ENCODE data around the gene ZC3H18. TPM values are rescaled to one million over a fixed set of nuclear protein-coding genes. Genes with fewer than 3 reads are reported as not detected.

Gene ZC3H18
- total RNA-seq, 1 experiment from 2014 or later: 76.4 TPM

DNA sequence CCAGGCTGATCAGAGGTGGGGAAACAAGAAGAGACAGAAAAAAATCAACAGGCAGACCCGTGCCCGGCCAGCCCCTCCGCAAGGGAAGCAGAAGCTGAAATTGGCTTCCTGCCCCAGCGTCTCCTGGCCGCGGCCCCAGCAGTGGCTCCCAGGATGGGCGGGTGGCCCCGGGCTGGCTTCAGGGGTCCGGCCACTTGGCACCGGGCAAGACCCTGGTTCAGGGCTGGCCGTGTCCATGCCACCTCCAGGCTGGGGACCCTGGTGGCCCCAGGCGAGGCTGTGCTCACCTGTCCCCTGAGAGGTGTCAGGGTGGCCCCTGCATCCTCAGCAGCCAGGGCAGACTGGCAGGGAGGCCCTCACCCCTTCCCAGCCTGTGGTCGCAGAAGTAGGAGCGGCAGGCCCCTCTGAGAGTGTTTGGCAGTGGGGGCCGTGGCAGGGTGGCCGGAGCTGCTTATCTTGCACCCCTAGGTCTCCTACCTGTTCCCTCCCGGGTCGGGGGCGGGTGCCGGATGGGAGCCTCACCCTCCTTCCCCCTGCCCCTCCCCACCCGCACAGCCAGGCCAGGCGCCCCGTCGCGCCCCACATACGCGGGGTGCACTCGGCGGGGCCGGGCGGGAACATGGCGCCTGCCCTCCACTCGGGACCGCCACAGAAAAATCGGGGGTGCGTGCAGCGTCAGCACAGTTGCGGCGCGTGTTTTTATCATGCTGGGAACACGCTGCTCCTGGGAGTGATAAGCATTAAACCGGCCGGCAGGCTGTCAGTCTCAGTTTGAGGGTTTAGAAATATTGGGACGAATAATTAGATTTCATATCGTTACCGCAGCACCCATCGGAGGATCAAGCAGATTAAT is 46.7 kb upstream of the ZC3H18 start:
- Histone ChIP-seq H4K20me1 (ENCODE audit: insufficient read depth) (no peaks in the 10 kb centered on the region), H3K27me3 (ENCODE audit: insufficient read depth, low read depth) (no peaks in the 10 kb centered on the region), H2AFZ (no peak overlapping the region), H3K79me2 (ENCODE audit: low read depth) (no peaks in the 10 kb centered on the region), H3F3A (ENCODE audit: insufficient read depth, low read depth) (no peaks in the 10 kb centered on the region), H3K4me3 (no peak overlapping the region), H3K4me2 (no peak overlapping the region), H3K9me3 (ENCODE audit: insufficient read depth, low read depth) (no peaks in the 10 kb centered on the region), H3K27ac (no peak overlapping the region), H3K9me2 (ENCODE audit: insufficient read depth) (no peaks in the 10 kb centered on the region), H3K4me1 (replicated peaks; ENCODE audit: insufficient read depth) (no peaks in the 10 kb centered on the region), H3K36me3 (ENCODE audit: low read depth) (no peaks in the 10 kb centered on the region)
- no peak for TF ChIP-seq EZH2 (IDR thresholded peaks at IDR 0.05; ENCODE audit: low read depth)
- TF ChIP-seq, protein P1, sequence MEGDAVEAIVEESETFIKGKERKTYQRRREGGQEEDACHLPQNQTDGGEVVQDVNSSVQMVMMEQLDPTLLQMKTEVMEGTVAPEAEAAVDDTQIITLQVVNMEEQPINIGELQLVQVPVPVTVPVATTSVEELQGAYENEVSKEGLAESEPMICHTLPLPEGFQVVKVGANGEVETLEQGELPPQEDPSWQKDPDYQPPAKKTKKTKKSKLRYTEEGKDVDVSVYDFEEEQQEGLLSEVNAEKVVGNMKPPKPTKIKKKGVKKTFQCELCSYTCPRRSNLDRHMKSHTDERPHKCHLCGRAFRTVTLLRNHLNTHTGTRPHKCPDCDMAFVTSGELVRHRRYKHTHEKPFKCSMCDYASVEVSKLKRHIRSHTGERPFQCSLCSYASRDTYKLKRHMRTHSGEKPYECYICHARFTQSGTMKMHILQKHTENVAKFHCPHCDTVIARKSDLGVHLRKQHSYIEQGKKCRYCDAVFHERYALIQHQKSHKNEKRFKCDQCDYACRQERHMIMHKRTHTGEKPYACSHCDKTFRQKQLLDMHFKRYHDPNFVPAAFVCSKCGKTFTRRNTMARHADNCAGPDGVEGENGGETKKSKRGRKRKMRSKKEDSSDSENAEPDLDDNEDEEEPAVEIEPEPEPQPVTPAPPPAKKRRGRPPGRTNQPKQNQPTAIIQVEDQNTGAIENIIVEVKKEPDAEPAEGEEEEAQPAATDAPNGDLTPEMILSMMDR (conservative IDR thresholded peaks at IDR 0.05): no peak
- intact Hi-C loops (cut with micrococcal nuclease; ENCODE audit: unreplicated experiment): no loop called here
- BruUV-seq (replicated peaks): no TSS peak
- ChIA-PET POLR2A (ENCODE audit: unreplicated experiment) (no interaction called here), CTCF (interaction anchor here (0.6 kb wide), 1 partner anchor 550 kb away, joined by 6 read pairs; no protein-coding TSS in a partner anchor)
- DNase-seq: no peak

DNA sequence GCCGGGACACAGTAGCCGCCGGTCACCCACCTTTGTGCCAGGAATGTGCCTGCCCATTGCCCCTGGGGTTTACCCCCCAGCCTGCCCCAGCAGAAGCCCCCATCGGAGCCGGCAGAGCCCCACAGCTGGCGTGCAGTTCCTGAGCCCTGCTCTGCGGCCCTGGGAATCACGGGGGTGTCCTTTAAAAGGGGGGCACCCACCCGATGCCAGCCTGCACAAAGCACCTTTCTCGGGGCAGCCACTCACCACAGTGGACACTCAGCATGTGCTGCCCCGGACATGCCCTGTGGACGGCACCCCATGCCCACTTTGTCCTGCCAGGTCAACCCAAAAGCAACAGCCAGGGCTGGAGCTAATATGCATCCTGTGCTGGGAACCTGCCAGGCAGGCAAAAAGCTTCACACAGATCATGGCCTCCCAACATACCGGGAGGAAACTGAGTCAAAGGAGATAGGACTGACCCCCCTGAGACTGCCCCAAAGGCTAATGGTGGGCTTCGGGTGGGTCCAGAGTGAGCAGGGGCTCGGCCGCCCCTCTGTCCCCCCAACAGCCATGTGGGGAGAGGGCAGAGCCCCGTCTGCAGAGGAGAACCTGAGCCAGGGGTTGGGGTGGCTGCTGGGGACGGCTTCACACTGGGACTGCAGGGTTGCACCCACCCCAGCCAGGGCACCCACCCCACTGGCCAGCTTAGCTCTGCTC is 45.8 kb upstream of the ZC3H18 start:
- no peaks in the 10 kb centered on the region for H3K27me3 ChIP-seq (ENCODE audit: insufficient read depth, low read depth)
- no peaks in the 10 kb centered on the region for H3K4me1 ChIP-seq (replicated peaks; ENCODE audit: insufficient read depth)
- H3K9me2 ChIP-seq (ENCODE audit: insufficient read depth): no peaks in the 10 kb centered on the region
- BruUV-seq (replicated peaks): no TSS peak
- CTCF ChIA-PET: no interaction called here
- no peak overlapping the region for H3K4me3 ChIP-seq
- no peaks in the 10 kb centered on the region for H3F3A ChIP-seq (ENCODE audit: insufficient read depth, low read depth)
- H3K27ac ChIP-seq: no peak overlapping the region
- intact Hi-C loops (cut with micrococcal nuclease; ENCODE audit: unreplicated experiment): no loop called here
- POLR2A ChIA-PET (ENCODE audit: unreplicated experiment): interaction anchor here (0.7 kb wide), 1 partner anchor 9 kb away, joined by 3 read pairs; no protein-coding TSS in a partner anchor
- no peaks in the 10 kb centered on the region for H3K79me2 ChIP-seq (ENCODE audit: low read depth)
- H3K4me2 ChIP-seq: no peak overlapping the region
- DNase-seq: no peak
- TF ChIP-seq, protein P1 (conservative IDR thresholded peaks at IDR 0.05): no peak
- TF ChIP-seq EZH2 (IDR thresholded peaks at IDR 0.05; ENCODE audit: low read depth): no peak
- no peaks in the 10 kb centered on the region for H3K36me3 ChIP-seq (ENCODE audit: low read depth)
- H4K20me1 ChIP-seq (ENCODE audit: insufficient read depth): no peaks in the 10 kb centered on the region
- no peaks in the 10 kb centered on the region for H3K9me3 ChIP-seq (ENCODE audit: insufficient read depth, low read depth)
- no peak overlapping the region for H2AFZ ChIP-seq

DNA sequence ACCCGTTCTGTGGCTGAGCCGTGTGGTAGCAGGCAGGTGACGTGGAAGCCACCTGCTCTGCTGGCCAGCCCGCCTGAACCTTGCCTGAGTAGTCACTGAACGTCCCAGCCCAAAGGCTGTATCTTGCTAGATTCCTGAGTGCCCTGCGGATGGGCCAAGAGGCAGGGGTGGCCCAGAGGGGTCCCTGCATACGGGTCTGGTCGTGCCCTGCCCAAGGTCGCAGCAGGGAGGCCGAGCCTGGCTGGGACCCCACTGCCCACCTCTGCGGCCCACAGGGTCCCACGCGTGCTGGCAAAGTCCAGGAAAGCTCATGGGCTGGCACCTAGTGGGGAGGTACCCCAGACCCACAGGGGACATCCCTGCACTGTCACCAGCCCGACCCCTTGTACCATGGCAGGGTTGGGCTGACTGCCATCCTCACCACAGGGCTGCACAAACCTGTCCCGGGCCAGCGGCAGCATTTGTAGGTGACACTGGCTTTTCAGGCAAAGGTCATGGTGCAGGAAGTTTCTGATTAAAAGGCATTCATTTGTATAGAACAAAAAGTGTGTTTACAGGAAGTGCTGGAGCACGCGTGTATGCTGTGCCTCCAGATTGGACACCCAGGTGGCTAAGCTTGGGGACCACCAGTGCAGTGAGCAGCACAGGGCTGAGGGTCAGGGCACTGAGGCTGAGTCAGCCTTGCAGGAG is 45.1 kb upstream of the ZC3H18 start:
- Histone ChIP-seq H3F3A (ENCODE audit: insufficient read depth, low read depth) (no peaks in the 10 kb centered on the region), H3K4me3 (no peak overlapping the region), H3K27ac (no peak overlapping the region), H3K4me1 (replicated peaks; ENCODE audit: insufficient read depth) (no peaks in the 10 kb centered on the region), H3K79me2 (ENCODE audit: low read depth) (no peaks in the 10 kb centered on the region), H2AFZ (no peak overlapping the region), H3K4me2 (no peak overlapping the region), H3K36me3 (ENCODE audit: low read depth) (no peaks in the 10 kb centered on the region), H4K20me1 (ENCODE audit: insufficient read depth) (no peaks in the 10 kb centered on the region), H3K9me3 (ENCODE audit: insufficient read depth, low read depth) (no peaks in the 10 kb centered on the region), H3K27me3 (ENCODE audit: insufficient read depth, low read depth) (no peaks in the 10 kb centered on the region), H3K9me2 (ENCODE audit: insufficient read depth) (no peaks in the 10 kb centered on the region)
- CTCF ChIA-PET: no interaction called here
- TF ChIP-seq EZH2 (IDR thresholded peaks at IDR 0.05; ENCODE audit: low read depth): no peak
- TF ChIP-seq, protein P1 (conservative IDR thresholded peaks at IDR 0.05): no peak
- intact Hi-C loops (cut with micrococcal nuclease; ENCODE audit: unreplicated experiment): no loop called here
- no TSS peak for BruUV-seq (replicated peaks)
- no peak for DNase-seq
- POLR2A ChIA-PET (ENCODE audit: unreplicated experiment): interaction anchor here (0.7 kb wide), 1 partner anchor 10 kb away, joined by 3 read pairs; no protein-coding TSS in a partner anchor
